GM10266 (cell line): ENCODE data around the gene NFKBIA.

Experiments used
- DNase-seq: peaks from one replicate; pipeline ENCODE4 v3.0.0; 2012; ENCODE audit errors: extremely low spot score
- CTCF ChIP-seq: IDR thresholded peaks from 2 replicates; pipeline ENCODE4 v1.5.1; 2012; ENCODE audit warnings: mild to moderate bottlenecking, low read depth; ENCODE audit not compliant: control insufficient read depth, insufficient read depth; ENCODE audit errors: missing control alignments

NFKBIA gene

GRCh38 chr14:35353409-35354172 lies 51.0 kb downstream of the NFKBIA start:
- no peak for TF ChIP-seq CTCF
- no peak for DNase-seq

GRCh38 chr14:35352274-35353233 lies 52.0 kb downstream of the NFKBIA start:
- no peak for DNase-seq
- no peak for TF ChIP-seq CTCF

- no peak for TF ChIP-seq CTCF
- DNase-seq, result no peak
Observed at GRCh38 chr14:35351897-35352273, 52.7 kb downstream of the NFKBIA start.
